GM18519 (cell line): ENCODE data around the gene GTF2I.
A peak's percentile ranks its signal among the peaks of the same experiment; 100 is the strongest.
"Not testable (repeated sequence)": the region's sequence is repeated elsewhere in the genome, so short reads cannot be mapped to it uniquely, and the experiment has no call there.

Source experiments
- ATAC-seq: cut with Tn5 transposase; IDR thresholded peaks from one replicate; pipeline ENCODE4 v1.9.1; 2021; ENCODE audit warnings: mild to moderate bottlenecking, moderate library complexity; ENCODE audit not compliant: unreplicated experiment, low FRiP score

GTF2I gene

GRCh38 chr7:74655768-74656440, 1.6 kb upstream of the GTF2I start:
- ATAC-seq, result no peak

GRCh38 chr7:74656441-74656836, 1.1 kb upstream of the GTF2I start:
- no peak for ATAC-seq

DNA sequence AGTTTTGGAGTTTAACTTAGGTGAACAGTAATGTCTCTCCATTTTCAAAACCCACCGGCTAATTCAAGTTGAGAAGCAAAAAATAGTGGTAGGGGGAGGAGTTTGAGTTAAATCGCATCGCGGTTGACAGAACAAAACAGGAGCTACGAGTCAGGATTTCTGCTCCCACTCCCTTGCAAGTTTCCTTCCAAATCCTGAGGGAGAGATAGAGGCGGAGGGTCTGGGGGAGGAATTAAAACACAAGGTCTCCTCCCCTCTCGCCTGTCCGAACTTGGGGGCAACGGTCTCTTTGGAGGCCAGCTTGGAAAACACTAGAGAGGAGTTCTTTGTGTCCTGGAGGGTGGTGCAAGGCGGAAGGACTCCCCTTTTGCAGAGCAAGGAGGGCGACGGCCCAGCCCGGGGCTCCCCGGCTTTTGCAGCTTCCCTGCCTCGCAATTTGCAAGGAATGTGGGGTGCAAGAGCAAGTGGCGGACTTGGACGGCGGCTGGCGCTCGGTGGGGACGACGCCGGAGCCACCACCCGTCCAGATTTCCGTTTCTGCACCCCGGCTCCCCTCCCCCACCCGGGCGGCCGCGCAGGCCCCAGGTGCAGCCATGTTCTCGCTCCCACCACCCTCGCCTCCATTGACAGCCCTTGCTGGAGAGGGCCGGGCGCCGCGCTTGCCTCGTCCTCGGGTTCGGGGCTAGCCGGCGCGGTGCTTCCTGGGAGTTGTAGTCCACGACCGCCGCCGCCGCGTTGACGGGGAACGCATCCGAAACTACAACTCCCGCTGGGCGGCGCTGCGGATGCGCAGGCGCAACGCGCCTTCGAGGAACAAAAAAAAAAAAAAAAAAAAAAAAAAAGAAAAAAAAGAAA, 454 bp upstream of the GTF2I start:
- ATAC-seq, result peak; percentile 41

DNA sequence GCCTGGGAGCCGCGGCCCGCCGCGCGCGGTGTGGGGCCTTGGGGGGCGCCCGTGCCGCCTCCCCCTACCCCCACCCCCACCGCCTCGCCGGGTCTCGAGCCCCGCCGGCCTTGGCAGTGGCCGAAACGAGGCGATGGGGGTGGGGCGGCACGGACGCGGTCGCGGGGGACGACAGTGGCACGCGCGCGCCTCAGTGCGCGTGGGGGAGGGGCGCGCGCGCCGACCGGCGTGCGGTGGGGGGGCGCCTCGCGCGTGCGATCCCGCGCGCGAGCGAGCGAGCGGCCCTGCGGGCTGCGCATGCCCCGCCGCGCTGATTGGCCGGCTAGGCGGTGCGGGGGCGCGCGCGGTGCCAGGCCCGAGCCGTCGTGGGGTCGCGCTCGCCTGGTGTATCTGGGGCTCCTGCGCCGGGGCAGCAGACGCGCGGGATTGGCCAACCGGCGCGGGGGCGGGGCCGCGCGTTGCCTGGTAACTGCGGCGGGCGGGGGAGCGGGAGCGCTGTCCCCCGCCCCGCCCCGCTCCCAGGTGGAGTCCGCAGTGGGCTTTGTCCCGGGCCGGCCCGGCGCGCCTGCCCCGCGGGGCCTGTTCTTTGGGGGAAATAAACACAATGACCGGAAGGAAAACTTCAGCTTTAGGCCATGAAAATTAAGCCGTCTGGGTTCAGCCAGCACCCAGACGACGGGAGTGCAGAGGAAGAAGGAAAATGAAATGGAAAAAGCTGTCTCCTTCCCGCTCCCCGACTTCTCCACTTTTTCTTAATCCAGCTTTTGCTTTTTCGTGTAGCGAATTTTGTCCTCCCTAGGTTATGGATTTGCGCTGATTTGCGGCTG, 873 bp downstream of the GTF2I start:
- peak; percentile 44 for ATAC-seq

DNA sequence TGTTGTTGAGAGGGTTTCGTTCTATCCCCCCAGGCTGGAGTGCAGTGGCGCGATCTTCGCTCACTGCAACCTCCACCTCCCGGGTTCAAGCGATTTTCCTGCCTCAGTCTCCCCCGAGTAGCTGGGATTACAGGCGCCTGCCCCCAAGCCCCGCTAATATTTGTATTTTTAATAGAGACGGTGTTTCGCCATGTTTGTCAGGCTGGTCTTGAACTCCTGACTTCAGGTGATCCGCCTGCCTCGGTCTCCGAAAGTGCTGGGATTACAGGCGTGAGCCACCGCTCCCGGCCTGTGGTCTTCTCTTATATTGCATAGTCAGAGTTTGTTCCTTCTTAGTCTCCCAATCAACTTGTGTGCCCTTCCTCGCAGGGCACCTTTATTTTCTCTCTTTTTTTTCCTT, 2.7 kb downstream of the GTF2I start:
- not testable (repeated sequence) for ATAC-seq

GRCh38 chr7:74661836-74662794, 4.6 kb downstream of the GTF2I start:
- ATAC-seq, result not testable (repeated sequence)

GRCh38 chr7:74665296-74665938, 7.9 kb downstream of the GTF2I start:
- ATAC-seq, result no peak

- ATAC-seq, result not testable (repeated sequence)
Measured at GRCh38 chr7:74667013-74667412, 9.5 kb downstream of the GTF2I start.

DNA sequence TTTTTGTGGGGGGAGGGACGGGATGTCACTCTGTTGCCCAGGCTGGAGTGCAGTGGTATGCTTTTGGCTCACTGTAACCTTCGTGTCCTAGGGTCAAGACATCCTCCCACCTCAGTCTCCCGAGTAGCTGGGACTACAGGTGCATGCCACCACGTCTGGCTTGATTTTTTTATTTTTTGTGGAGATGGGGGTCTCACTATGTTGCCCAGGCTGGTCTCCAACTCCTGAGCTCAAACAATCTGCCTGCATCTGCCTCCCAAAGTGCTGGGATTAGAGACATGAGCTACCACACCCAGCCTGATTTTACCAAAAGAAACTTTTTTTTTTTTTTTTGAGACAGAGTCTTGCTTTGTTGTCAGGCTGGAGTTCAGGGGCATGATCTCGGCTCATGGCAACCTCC, 10.0 kb downstream of the GTF2I start:
- ATAC-seq, result not testable (repeated sequence)

GRCh38 chr7:74671602-74672001, 14.1 kb downstream of the GTF2I start:
- no peak for ATAC-seq

DNA sequence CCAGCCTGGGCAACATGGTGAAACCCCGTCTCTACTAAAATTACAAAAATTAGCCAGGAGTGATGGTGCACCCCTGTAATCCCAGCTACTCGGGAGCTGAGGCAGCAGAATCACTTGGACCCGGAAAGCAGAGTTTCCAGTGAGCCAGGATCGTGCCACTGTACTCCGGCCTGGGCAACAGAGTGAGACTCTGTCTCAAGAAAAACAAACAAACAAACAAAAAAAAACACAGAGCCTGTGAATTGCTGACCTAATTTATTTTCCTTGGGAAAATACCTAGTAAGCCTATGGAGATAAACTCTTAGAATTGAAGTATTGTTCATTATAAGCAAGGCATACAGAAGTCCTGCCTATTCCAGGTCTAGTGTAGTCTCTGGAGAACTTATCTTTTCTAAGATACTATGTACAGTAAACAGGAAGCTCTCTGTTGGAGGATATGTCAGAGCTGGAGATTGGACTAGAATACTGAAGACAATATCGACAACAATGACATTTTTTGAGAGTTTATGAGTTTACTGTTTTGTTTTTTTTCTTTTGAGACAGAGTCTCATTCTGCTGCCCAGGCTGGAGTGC, 14.9 kb downstream of the GTF2I start:
- ATAC-seq, result no peak

DNA sequence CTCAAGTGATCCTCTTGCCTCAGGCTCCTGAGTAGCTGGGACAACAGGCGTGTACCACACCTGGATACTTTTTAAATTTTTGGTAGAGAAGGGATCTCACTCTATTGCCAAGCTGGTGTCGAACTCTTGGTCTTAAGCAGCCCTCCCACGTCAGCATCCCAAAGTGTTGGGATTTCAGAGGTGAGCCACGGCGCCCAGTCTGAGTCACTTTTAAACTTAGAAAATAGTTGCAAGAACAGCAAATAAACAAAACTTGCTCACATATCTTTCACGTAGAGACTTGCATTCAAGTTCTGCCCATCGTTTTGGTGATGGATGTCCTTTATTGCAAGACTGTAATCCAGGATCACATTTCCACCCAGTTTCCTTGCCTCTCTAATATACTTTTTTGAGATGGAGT, 16.6 kb downstream of the GTF2I start:
- no peak for ATAC-seq

GRCh38 chr7:74682829-74683228, 25.3 kb downstream of the GTF2I start:
- ATAC-seq, result no peak

DNA sequence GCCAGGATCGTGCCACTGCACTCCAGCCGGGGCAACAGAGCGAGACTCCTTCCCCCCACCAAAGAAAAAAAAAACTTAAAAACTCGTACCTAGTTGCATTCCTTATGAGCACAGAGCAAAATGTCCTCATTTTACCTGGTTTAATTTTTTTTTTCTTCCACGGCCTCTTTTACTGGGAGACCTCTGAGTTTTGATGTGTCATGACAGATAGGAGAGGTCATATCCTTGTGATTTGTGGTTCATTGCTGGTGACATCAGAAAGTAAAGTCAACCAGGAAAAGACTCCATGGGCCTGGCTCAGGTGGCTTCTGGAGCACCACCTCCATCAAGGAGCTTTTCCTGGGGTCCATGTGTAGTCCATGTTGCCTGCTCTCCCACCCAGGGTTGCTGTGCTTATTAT, 26.3 kb downstream of the GTF2I start:
- ATAC-seq, result no peak

DNA sequence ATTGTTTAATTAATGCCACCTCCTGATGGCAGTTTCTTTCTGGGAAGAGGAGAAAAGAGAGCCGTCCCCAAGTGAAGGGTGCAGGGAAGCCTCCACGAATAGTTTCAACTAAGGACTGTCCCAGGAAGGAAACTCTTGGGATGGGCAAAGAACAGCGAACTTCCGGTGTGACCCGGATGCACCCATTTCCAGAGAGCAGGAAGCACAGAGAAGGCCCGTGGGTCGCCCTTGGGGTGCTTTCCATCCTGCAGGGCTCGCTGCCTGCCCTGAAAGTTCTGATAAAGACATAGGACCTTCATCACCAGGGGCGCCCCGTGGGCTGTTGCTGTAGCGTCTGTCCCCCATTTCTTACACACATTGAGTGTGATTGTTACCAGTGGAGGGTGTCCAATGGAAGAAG, 27.0 kb downstream of the GTF2I start:
- ATAC-seq, result no peak

- no peak for ATAC-seq
Measured at GRCh38 chr7:74684921-74685320, 27.4 kb downstream of the GTF2I start.

- no peak for ATAC-seq
Measured at GRCh38 chr7:74690474-74690873, 33.0 kb downstream of the GTF2I start.

- ATAC-seq, result not testable (repeated sequence)
Measured at GRCh38 chr7:74704419-74704818, 46.9 kb downstream of the GTF2I start.

GRCh38 chr7:74707238-74707637, 49.7 kb downstream of the GTF2I start:
- ATAC-seq, result no peak
